Spleen (tissue), 7 donors: Measurements from ENCODE around the gene NANOGP8.

Experiments used
- CTCF ChIP-seq, 11 experiments: fragments of 200-600 bp in 7 of 11; fragments of 450-650 bp in 4 of 11; sonication (generic) in 4 of 11; IDR thresholded peaks in 8 of 11; conservative IDR thresholded peaks in 3 of 11; 1 replicate in 7 of 11; 2 replicates in 4 of 11; pipeline versions ENCODE4 v1.4.0 to v1.8.0; 2016 to 2021; ENCODE audit warnings: antibody characterized with exemption in 11 of 11, inconsistent platforms in 4 of 11, mild to moderate bottlenecking in 1 of 11
- POLR2A ChIP-seq, 3 donors: fragments of 450-650 bp; IDR thresholded peaks; one replicate each; pipeline ENCODE4 v1.5.1; 2017; ENCODE audit warnings: antibody characterized with exemption in 3 of 3, mild to moderate bottlenecking in 1 of 3
- donor health status: DM: no; HTN: no; CAD: no; lungs with moderate emphysema.
- donor health status: DM: no; HTN: no; CAD: no.
- donor health status: DM: no; HTN: no; CAD: no.

GRCh38 chr15:35112346-35112745, 27.3 kb upstream of the NANOGP8 start:
- TF ChIP-seq POLR2A (IDR thresholded peaks at IDR 0.05) (no peak), CTCF (IDR thresholded peaks at IDR 0.05 in 8 of 11, conservative IDR thresholded peaks at IDR 0.05 in 3 of 11) (no peak)
